A549 (cell line): Measurements from ENCODE around the gene WIPF3. TPM values are rescaled to one million over a fixed set of nuclear protein-coding genes. Genes with fewer than 3 reads are reported as not detected.

Experiments
- ATAC-seq, 2 experiments: fragments of 200-7000 bp in 1 of 2; fragments of >200 bp in 1 of 2; cut with Nextera tagmentation in 1 of 2; cut with Tn5 transposase in 1 of 2; 3 replicates each; pipeline versions ENCODE4 v1.8.0 to v1.9.1; 2018 to 2020; ENCODE audit warnings: mild to moderate bottlenecking in 1 of 2, moderate library complexity in 1 of 2
- CTCF ChIA-PET: fragments of 300-600 bp; sonication (Branson Sonifier 250); formaldehyde crosslinking; extraction: SDS; loops from one replicate; lab custom pipeline; 2021; ENCODE audit warnings: antibody characterized with exemption, inconsistent platforms; lab: Yijun Ruan, JAX
- POLR2A ChIA-PET: fragments of 350-600 bp; formaldehyde crosslinking; extraction: SDS; loops from one replicate; lab custom pipeline; 2021; ENCODE audit warnings: antibody characterized with exemption, inconsistent platforms; lab: Yijun Ruan, JAX
- DNase-seq, 2 experiments: peaks; one replicate each; pipeline versions ENCODE4 v3.0.0 to v3.0.0-alpha.2; 2011 to 2016; ENCODE audit warnings: low read depth in 1 of 2, low spot score in 1 of 2
- FAIRE-seq: peaks from 2 replicates; lab custom pipeline; 2011; peaks lifted over from hg19 to GRCh38; lab: Jason Lieb, UNC
- H3K27ac ChIP-seq, 2 experiments: fragments of >200 bp; sonication (Bioruptor Twin); formaldehyde crosslinking; 3 replicates each; pipeline ENCODE4 v1.5.1; 2016 to 2017
- H3K4me1 ChIP-seq: fragments of >200 bp; sonication (Bioruptor Twin); formaldehyde crosslinking; 3 replicates; pipeline ENCODE4 v1.6.1; 2016
- H3K4me2 ChIP-seq: fragments of >200 bp; sonication (Bioruptor Twin); formaldehyde crosslinking; 3 replicates; pipeline ENCODE4 v1.6.1; 2016
- H3K4me3 ChIP-seq: fragments of >200 bp; sonication (Bioruptor Twin); formaldehyde crosslinking; 3 replicates; pipeline ENCODE4 v1.5.1; 2016
- H3K9me3 ChIP-seq: fragments of >200 bp; sonication (Bioruptor Twin); formaldehyde crosslinking; 3 replicates; pipeline ENCODE4 v1.6.1; 2016
- CEBPB ChIP-seq, 2 experiments: fragments of >200 bp in 1 of 2; sonication (Bioruptor Twin) in 1 of 2; formaldehyde crosslinking in 1 of 2; IDR thresholded peaks; 2 replicates each; pipeline ENCODE4 v1.6.1; 2012 to 2016
- CHD4 ChIP-seq: fragments of 200-600 bp; sonication (generic); IDR thresholded peaks from 2 replicates; pipeline ENCODE4 v1.6.1; 2016; ENCODE audit warnings: antibody characterized with exemption, mild to moderate bottlenecking, borderline replicate concordance
- E2F6 ChIP-seq: IDR thresholded peaks from 2 replicates; pipeline ENCODE4 v1.6.1; 2012; ENCODE audit warnings: low read depth, borderline replicate concordance
- EHMT2 ChIP-seq: fragments of 200-600 bp; sonication (generic); IDR thresholded peaks from 2 replicates; pipeline ENCODE4 v1.6.1; 2016; ENCODE audit warnings: antibody characterized with exemption, low read depth, mild to moderate bottlenecking, moderate library complexity
- GATA3 ChIP-seq: IDR thresholded peaks from 2 replicates; pipeline ENCODE4 v1.6.1; 2012; ENCODE audit warnings: borderline replicate concordance
- HMGXB4 ChIP-seq: fragments of 250-450 bp; sonication (Bioruptor Pico); IDR thresholded peaks from 2 replicates; pipeline ENCODE4 v1.5.0; 2021; ENCODE audit warnings: mild to moderate bottlenecking, moderate library complexity, borderline replicate concordance
- HOXA7 ChIP-seq: fragments of 250-450 bp; sonication (Bioruptor Pico); IDR thresholded peaks from 2 replicates; pipeline ENCODE4 v1.5.0; 2020; ENCODE audit warnings: mild to moderate bottlenecking, moderate library complexity
- HOXB5 ChIP-seq: fragments of 250-450 bp; sonication (Bioruptor Pico); IDR thresholded peaks from 2 replicates; pipeline ENCODE4 v1.5.0; 2020; ENCODE audit warnings: mild to moderate bottlenecking, moderate library complexity
- KDM5A ChIP-seq: fragments of 200-600 bp; sonication (generic); IDR thresholded peaks from 2 replicates; pipeline ENCODE4 v1.6.1; 2016; ENCODE audit warnings: antibody characterized with exemption, mild to moderate bottlenecking
- MAX ChIP-seq: IDR thresholded peaks from 2 replicates; pipeline ENCODE4 v1.6.1; 2012
- MYC ChIP-seq: IDR thresholded peaks from 2 replicates; pipeline ENCODE4 v1.6.1; 2012; ENCODE audit warnings: mild to moderate bottlenecking, inconsistent platforms, low read length, improper control_type of control experiment, borderline replicate concordance
- NFE2L2 ChIP-seq: fragments of 150-350 bp; conservative IDR thresholded peaks from 2 replicates; pipeline ENCODE4 v1.6.1; 2014; ENCODE audit warnings: low read length
- NR3C1 ChIP-seq: fragments of >200 bp; sonication (Bioruptor Twin); formaldehyde crosslinking; IDR thresholded peaks from 3 replicates; pipeline ENCODE4 v1.6.1; 2017
- PHF8 ChIP-seq: fragments of 200-600 bp; sonication (generic); IDR thresholded peaks from 2 replicates; pipeline ENCODE4 v1.6.1; 2016; ENCODE audit warnings: low read depth, mild to moderate bottlenecking, antibody characterized with exemption, moderate library complexity, borderline replicate concordance
- POLR2AphosphoS2 ChIP-seq: conservative IDR thresholded peaks from 2 replicates; pipeline ENCODE4 v1.6.1; 2012; ENCODE audit warnings: low read length, improper control_type of control experiment, inconsistent platforms
- RARB ChIP-seq: fragments of 250-450 bp; sonication (Bioruptor Pico); IDR thresholded peaks from 2 replicates; pipeline ENCODE4 v1.8.0; 2021; ENCODE audit warnings: mild to moderate bottlenecking, moderate library complexity
- RCOR1 ChIP-seq: fragments of 150-350 bp; IDR thresholded peaks from 2 replicates; pipeline ENCODE4 v1.6.1; 2014; ENCODE audit warnings: antibody characterized with exemption, low read length, low read depth
- REST ChIP-seq: fragments of 200-600 bp; sonication (generic); IDR thresholded peaks from 2 replicates; pipeline ENCODE4 v1.6.1; 2016; ENCODE audit warnings: antibody characterized with exemption, mild to moderate bottlenecking, moderate library complexity
- SREBF2 ChIP-seq: fragments of 450-650 bp; IDR thresholded peaks from 2 replicates; pipeline ENCODE4 v1.6.1; 2014; ENCODE audit warnings: mild to moderate bottlenecking, moderate library complexity
- TP53 ChIP-seq: fragments of 250-450 bp; sonication (Bioruptor Pico); IDR thresholded peaks from 2 replicates; pipeline ENCODE4 v1.5.0; 2021; ENCODE audit warnings: mild to moderate bottlenecking, moderate library complexity
- USF2 ChIP-seq: fragments of 450-650 bp; IDR thresholded peaks from 2 replicates; pipeline ENCODE4 v1.6.1; 2014; ENCODE audit warnings: antibody characterized with exemption
- ZC3H11A ChIP-seq: fragments of 450-650 bp; IDR thresholded peaks from 2 replicates; pipeline ENCODE4 v1.6.1; 2014; ENCODE audit warnings: antibody characterized with exemption, mild to moderate bottlenecking
- ZNF302 ChIP-seq: fragments of 250-450 bp; sonication (Bioruptor Pico); IDR thresholded peaks from 2 replicates; pipeline ENCODE4 v1.9.0; 2021; ENCODE audit warnings: inconsistent platforms, mild to moderate bottlenecking, moderate library complexity
- ZSCAN20 ChIP-seq: fragments of 250-450 bp; sonication (Bioruptor Pico); IDR thresholded peaks from 2 replicates; pipeline ENCODE4 v1.8.0; 2022; ENCODE audit warnings: mild to moderate bottlenecking, moderate library complexity
- WGBS: methylation state at CpG from one replicate; pipeline ENCODE4 v1.1.6; 2017; ENCODE audit errors: missing lambda C conversion rate; 5-methylcytosine and 5-hydroxymethylcytosine counted together
- polyA plus RNA-seq, 4 experiments: library from polyadenylated mRNA; depleted of rRNA in 3 of 4; stranded (reverse); fragments of >200 nt; fragmentation: RNase III in 1 of 4; extraction: RNeasy Plus Mini Kit Qiagen cat#74134 plus additional on column Dnase treatment in 1 of 4; gene quantifications; 2 replicates in 3 of 4; 3 replicates in 1 of 4; pipeline ENCODE4 v1.2.3, GENCODE V29; 2011 to 2017

The WIPF3 gene
- polyA plus RNA-seq, 2 of the 4 experiments (the other 2 are of a cell fraction) = 0.10 to 0.30 TPM

- POLR2A ChIA-PET = no interaction called here
- WGBS = 91% methylated on average over 8 of the region's 8 CpGs
- H3K9me3 ChIP-seq = no peaks in the 10 kb centered on the region
- FAIRE-seq (no peak), ATAC-seq (no peak), DNase-seq (no peak)
- CTCF ChIA-PET = no interaction called here
- H3K4me1 ChIP-seq = 0 out of 3 replicates have a peak, but pooled peaks cover 3% of the 10 kb centered on the region
- H3K27ac ChIP-seq = no peak overlapping the region
- TF ChIP-seq MAX (no peak), RARB (CRISPR knock-in tag) (no peak), MYC (no peak), HMGXB4 (no peak), CHD4 (no peak), ZSCAN20 (CRISPR knock-in tag) (no peak), EHMT2 (no peak), POLR2AphosphoS2 (no peak), RCOR1 (no peak), HOXB5 (no peak), GATA3 (no peak), ZC3H11A (no peak), HOXA7 (CRISPR knock-in tag) (no peak), PHF8 (no peak), REST (no peak), E2F6 (no peak), TP53 (CRISPR knock-in tag) (no peak), NFE2L2 (no peak), KDM5A (no peak)
- no peak overlapping the region for H3K4me2 ChIP-seq
- no peak overlapping the region for H3K4me3 ChIP-seq
These were observed 144.2 kb downstream of the WIPF3 start for GRCh38 chr7:29950480-29950879.

GRCh38 chr7:29951206-29951605, 144.9 kb downstream of the WIPF3 start:
- H3K4me1 ChIP-seq = 0 out of 3 replicates have a peak, but pooled peaks cover 3% of the 10 kb centered on the region
- H3K27ac ChIP-seq = no peak overlapping the region
- ATAC-seq = no peak
- FAIRE-seq = no peak
- POLR2A ChIA-PET = no interaction called here
- no peak overlapping the region for H3K4me2 ChIP-seq
- no peak for DNase-seq
- CTCF ChIA-PET = interaction anchor here (0.7 to 2.0 kb wide), 5 partner anchors 20 to 124 kb away, joined by 3 to 6 read pairs (median 3); no protein-coding TSS in a partner anchor
- H3K4me3 ChIP-seq = no peak overlapping the region
- no peaks in the 10 kb centered on the region for H3K9me3 ChIP-seq
- 93% methylated on average over 8 of the region's 8 CpGs for WGBS
- TF ChIP-seq HOXB5 (no peak), ZNF302 (CRISPR knock-in tag) (no peak), REST (no peak), HMGXB4 (no peak), SREBF2 (no peak), NR3C1 (no peak), E2F6 (no peak), RCOR1 (no peak), CEBPB (IDR thresholded peaks at IDR 0.05) (no peak), HOXA7 (CRISPR knock-in tag) (no peak), USF2 (no peak)
